Hepatic stellate cell (primary cell): ENCODE measurements around the gene SSX4.
"Not testable (repeated sequence)": the region's sequence is repeated elsewhere in the genome, so short reads cannot be mapped to it uniquely, and the experiment has no call there.

Experiments
- DNase-seq: peaks from one replicate; pipeline ENCODE4 v3.0.0; 2011; ENCODE audit warnings: low spot score

The SSX4 gene

DNA sequence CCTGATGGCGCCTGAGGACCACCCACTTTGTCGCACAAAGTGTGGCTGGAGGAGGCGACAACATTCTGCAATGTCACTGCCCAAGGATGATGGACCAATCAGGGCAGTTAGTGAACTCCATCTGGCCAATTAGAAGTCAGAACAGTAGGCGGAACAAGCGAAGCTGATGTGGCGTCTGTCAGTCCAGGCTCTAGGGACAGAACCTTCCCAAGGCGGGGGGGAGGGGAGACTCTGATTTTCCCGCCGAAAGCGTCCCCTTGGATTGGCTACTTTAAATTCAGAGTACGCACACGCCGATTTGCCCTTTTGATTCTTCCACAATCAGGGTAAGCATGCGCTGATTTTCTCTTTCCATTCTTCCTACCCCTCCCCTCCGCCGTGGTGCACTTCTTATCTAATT is at the start of gene SSX4:
SSX4 (plus strand) TSS at position 301 of the 400 bp plus-strand sequence. CDS start 515 bp downstream, outside the sequence.
- not testable (repeated sequence) for DNase-seq

DNA sequence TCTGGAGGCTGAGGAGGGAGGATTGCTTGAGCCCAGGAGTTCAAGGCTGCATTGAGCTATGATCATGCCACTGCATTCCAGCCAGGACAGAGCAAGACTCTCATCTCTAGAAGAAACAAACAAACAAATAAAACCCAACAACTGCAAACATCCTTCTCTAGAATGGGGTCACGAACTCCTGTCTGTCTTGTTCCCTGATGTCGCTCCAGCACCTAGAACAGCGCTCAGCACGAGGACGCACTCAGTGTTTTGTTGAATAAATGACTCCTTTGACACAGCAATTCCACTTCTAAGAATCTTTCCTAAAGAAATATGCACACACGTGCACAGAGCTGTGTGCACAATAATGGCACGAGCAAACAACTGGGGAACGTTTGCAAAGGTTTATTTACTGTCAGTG is 37.3 kb upstream of the SSX4 start:
- DNase-seq: not testable (repeated sequence)

GRCh38 chrX:48356315-48357094 is 26.8 kb upstream of the SSX4 start, which contains the start of gene SSX3:
Gene SSX3 (minus strand): TSS chrX:48356703. CDS start chrX:48355249, 1,454 bp downstream.
- not testable (repeated sequence) for DNase-seq

DNA sequence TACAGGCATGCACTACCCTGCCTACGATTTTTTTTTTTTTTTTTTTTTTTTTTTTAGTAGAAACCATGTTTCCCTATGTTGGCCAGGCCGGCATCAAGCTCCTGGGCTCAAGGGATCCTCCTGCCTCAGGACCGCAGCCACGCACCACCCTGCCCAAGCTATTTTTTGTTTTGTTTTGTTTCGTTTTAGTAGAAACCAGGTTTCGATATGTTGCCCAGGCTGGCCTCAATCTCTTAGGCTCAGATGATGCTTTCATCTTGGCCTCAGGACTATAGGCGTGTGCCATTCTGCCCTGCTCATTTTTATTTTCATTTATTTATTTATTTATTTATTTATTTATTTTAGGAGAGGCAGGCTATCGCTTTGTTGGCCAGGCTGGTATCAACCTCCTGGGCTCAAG is 25.7 kb upstream of the SSX4 start:
- DNase-seq: no peak

- DNase-seq: not testable (repeated sequence)
Measured at GRCh38 chrX:48359281-48359680, 24.1 kb upstream of the SSX4 start.

DNA sequence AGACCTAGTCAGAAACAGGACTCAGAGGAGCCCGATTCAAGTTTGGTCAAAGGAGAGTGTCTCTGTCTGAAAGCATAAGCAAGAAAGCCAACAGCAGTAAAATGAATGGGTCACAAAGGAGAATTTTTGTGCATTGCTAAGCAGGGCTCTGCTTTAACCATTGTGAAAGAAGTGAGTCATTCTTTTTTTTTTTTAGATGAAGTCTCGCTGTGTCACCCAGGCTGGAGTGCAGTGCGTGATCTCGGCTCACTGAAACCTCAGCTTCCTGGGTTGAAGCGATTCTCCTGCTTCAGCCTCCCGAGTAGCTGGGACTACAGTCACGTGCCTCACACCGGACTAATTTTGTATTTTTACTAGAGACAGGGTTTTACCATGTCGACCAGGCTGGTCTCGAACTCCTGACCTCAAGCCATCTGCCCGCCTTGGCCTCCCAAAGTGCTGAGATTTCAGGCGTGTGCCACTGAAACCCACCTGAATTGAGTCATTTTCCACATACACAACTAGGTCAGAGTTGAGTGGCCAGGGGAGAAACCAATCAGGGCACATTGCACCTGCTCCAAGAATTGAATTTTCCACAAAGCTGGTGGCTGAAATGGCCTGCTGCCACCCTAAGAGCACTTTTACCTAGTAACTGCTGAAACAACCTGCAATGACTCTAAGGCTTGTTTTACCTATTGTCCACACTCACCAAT is 15.5 kb upstream of the SSX4 start:
- DNase-seq: not testable (repeated sequence)

GRCh38 chrX:48370408-48370807 is 12.9 kb upstream of the SSX4 start:
- DNase-seq: not testable (repeated sequence)

DNA sequence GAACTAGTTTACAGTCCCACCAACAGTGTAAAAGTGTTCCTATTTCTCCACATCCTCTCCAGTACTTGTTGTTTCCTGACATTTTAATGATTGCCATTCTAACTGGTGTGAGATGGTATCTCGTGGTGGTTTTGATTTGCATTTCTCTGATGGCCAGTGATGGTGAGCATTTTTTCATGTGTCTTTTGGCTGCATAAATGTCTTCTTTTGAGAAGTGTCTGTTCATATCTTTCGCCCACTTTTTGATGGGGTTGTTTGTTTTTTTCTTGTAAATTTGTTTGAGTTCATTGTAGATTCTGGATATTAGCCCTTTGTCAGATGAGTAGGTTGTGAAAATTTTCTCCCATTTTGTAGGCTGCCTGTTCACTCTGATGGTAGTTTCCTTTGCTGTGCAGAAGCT is 13.6 kb downstream of the SSX4 start:
- not testable (repeated sequence) for DNase-seq

GRCh38 chrX:48397825-48398224 is 14.5 kb downstream of the SSX4 start:
- not testable (repeated sequence) for DNase-seq

DNA sequence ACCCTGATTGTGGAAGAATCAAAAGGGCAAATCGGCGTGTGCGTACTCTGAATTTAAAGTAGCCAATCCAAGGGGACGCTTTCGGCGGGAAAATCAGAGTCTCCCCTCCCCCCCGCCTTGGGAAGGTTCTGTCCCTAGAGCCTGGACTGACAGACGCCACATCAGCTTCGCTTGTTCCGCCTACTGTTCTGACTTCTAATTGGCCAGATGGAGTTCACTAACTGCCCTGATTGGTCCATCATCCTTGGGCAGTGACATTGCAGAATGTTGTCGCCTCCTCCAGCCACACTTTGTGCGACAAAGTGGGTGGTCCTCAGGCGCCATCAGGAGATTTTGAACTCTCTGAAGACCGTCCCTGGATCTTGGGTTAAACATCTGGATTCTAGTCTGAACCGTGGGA is 28.5 kb downstream of the SSX4 start, which contains the start of gene SSX4B:
SSX4B (minus strand) TSS at position 101 of the 400 bp plus-strand sequence. CDS start 588 bp downstream, outside the sequence.
- not testable (repeated sequence) for DNase-seq

GRCh38 chrX:48427027-48427716 is 43.8 kb downstream of the SSX4 start:
- DNase-seq: not testable (repeated sequence)

DNA sequence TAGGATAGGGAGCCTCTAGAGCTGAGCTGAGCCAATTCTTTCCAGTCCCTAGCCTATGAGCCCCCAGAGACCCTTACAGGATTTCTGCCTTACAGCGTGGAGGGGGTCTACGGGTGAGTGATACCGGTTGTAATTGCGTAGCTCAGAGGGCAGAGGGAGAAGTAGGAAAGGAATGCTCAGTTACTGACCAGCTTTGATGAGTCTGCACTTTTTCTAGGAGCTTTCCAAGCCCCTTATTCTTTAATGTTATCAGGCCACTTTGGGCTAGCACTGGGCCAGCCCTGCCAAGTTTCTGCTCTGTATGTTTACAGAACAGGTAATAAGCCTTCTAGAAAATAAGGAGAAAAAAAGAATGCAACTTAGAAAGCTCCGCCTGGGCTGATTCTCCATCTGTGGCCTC is 46.3 kb downstream of the SSX4 start:
- DNase-seq: not testable (repeated sequence)

DNA sequence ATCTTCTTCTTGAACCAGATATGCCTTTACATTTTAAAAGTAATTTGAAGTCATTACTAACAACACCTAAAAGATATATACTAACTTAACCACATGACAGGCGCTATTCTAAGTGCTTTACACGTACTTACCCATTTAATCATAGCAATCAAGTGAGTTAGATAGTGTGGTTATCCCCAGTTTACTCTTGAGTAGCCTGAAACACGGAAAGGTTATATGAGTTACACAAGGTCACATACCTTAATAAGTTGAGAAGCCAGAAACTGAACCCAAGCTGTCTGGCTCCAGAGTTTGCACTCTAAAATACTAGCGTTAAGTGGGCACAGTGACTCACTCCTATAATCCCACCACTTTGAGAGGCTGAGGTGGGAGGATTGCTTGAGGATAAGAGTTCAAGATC is 46.8 kb downstream of the SSX4 start:
- DNase-seq: not testable (repeated sequence)

DNA sequence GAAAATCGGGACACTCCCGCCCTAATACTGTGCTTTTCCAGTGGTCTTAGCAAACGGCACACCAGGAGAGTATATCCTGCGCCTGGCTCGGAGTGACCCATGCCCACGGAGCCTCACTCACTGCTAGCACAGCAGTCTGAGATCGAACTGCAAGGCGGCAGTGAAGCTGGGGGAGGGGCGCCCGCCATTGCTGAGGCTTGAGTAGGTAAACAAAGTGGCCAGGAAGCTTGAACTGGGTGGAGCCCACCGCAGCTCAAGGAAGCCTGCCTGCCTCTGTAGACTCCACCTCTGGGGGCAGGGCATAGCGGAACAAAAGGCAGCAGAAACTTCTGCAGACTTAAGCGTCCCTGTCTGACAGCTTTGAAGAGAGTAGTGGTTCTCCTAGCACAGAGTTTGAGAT is 50.4 kb downstream of the SSX4 start:
- DNase-seq: not testable (repeated sequence)
